Suprapubic skin (tissue), 4 donors: ENCODE results near the gene NOVA1.

Experiments
- CTCF ChIP-seq, 2 donors: fragments of 200-600 bp in 1 of 2; fragments of 450-650 bp in 1 of 2; sonication (generic) in 1 of 2; IDR thresholded peaks; one replicate each; pipeline ENCODE4 v1.5.1; 2016 to 2019; ENCODE audit warnings: antibody characterized with exemption in 2 of 2, mild to moderate bottlenecking in 1 of 2, moderate library complexity in 1 of 2
- POLR2A ChIP-seq, 2 donors: fragments of 450-650 bp; IDR thresholded peaks; one replicate each; pipeline ENCODE4 v1.6.1; 2017; ENCODE audit warnings: antibody characterized with exemption in 2 of 2, mild to moderate bottlenecking in 2 of 2, moderate library complexity in 2 of 2
- POLR2AphosphoS5 ChIP-seq, 3 donors: sonication (generic); formaldehyde crosslinking; IDR thresholded peaks; one replicate each; pipeline ENCODE4 v1.6.1; 2017; ENCODE audit warnings: antibody characterized with exemption in 3 of 3

- TF ChIP-seq CTCF (IDR thresholded peaks at IDR 0.05) (no peak), POLR2AphosphoS5 (IDR thresholded peaks at IDR 0.05) (no peak), POLR2A (IDR thresholded peaks at IDR 0.05) (no peak)
Measured at GRCh38 chr14:26443654-26444053, 154.2 kb downstream of the NOVA1 start.
